ENCODE results near the gene FAM162A.
A peak's percentile ranks its signal among the peaks of the same experiment; 100 is the strongest.
"Not testable (repeated sequence)": the region's sequence is repeated elsewhere in the genome, so short reads cannot be mapped to it uniquely, and the experiment has no call there.

The FAM162A gene, protein sequence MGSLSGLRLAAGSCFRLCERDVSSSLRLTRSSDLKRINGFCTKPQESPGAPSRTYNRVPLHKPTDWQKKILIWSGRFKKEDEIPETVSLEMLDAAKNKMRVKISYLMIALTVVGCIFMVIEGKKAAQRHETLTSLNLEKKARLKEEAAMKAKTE

GRCh38 chr3:122383771-122384697 is at the start of gene FAM162A:
FAM162A (plus strand) TSS chr3:122384182; CDS start chr3:122384266, 84 bp downstream.
- DNase-seq (ENCODE audit: low spot score): peak; percentile 95

DNA sequence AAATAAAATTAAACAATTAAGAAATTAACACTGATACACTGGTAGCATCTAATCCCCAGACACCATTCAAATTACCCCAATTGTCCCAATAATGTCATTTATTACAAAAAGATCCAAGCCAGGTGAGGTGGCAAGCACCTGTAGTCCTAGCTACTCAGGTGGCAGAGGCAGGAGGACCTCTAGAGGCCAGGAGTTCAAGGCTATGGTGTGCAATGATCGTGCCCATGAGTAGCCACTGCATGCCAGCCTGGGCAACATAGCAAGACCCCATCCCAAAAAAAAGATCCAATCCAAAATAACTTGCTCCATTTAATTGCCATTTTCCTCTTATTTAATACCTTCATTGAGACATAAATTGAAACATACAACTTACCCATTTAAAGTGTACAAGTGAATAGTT is 41.2 kb upstream of the FAM162A start:
- no peak for DNase-seq (ENCODE audit: low spot score)

- DNase-seq (ENCODE audit: low spot score): no peak
Observed at GRCh38 chr3:122343654-122344053, 40.3 kb upstream of the FAM162A start.

DNA sequence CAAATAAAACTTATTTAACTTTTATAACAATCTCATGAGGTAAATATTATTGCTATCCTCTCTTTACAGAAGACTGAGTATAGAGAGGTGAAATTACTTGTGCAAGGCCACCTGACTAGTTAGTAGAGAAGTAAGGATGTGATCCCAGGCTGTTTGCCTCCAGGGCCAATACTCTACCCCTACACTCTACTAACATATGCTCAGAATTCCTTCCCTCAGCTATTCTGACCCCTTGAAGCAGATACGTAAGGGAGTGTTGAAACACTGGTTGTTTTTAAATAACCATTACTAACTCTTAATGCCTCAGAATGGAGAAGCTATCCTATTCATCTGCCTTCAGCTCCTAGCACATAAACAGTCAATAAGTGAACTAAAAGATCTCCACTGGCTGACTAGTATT is 34.8 kb upstream of the FAM162A start:
- no peak for DNase-seq (ENCODE audit: low spot score)

DNA sequence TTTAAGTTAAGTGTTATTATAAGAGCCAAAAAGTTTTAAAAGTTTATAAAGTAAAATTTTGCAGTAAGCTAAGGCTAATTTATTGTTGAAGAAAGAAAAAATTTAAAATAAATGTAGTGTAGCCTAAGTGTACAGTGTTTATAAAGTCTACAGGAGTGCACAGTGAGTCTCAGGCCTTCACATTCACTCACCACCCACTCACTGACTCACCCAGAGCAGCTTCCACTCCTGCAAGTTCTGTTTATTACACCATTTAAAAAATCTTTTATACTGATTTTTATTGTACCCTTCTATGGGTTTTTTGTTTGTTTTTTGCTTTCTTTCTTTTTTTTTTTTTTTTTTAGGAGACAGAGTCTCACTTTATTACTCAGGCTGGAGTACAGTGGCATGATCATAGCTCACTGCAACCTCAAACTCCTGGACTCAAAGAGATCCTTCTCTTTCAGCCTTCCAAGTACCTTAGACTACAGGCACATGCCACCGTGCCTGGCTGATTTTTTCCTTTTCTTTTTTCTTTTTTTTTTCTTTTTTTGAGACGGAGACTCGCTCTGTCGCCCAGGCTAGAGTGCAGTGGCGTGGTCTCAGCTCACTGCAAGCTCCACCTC is 33.1 kb upstream of the FAM162A start:
- no peak for DNase-seq (ENCODE audit: low spot score)

GRCh38 chr3:122351612-122352011 is 32.4 kb upstream of the FAM162A start:
- no peak for DNase-seq (ENCODE audit: low spot score)

GRCh38 chr3:122353215-122353614 is 30.8 kb upstream of the FAM162A start:
- DNase-seq (ENCODE audit: low spot score): no peak

GRCh38 chr3:122353893-122354401 is 30.0 kb upstream of the FAM162A start:
- DNase-seq (ENCODE audit: low spot score): no peak

DNA sequence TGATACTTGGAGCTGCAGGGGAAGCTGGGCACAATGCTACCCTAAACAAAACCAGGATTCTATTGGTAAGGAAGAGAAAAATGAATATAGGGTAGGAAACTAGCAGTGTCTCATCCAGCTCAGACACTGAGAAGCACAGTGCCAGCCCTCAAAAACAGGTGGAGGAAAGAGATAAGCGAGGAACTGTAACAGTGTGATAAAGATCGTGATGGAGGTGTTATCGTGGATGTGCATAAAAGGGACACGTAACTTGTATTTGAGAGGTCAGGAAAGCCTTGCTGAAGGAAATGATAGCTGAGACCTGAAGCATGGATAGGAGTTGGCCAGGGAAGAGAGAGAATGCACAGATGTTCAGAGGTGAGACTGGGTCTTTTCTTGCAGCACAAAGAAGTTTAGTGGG is 28.4 kb upstream of the FAM162A start:
- DNase-seq (ENCODE audit: low spot score): no peak

DNA sequence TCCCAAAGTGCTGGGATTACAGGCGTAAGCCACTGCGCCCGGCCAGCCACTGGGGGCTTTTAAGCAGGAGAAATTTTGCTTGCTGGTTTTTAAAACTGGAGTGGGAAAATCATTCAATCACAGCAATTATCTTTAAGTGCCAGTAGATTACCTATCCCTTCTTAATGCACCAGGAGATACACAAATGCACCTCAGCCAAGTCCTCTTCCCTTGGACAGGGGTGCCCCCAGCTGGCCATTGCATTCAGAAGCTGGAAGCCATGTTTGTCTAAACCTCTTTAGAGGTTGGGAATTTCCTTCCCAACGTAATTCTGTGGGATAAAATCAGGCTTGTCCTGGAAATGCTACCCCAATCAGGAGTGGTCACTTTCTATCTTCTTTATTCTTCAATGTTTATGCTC is 27.6 kb upstream of the FAM162A start:
- peak; percentile 46 for DNase-seq (ENCODE audit: low spot score)

DNA sequence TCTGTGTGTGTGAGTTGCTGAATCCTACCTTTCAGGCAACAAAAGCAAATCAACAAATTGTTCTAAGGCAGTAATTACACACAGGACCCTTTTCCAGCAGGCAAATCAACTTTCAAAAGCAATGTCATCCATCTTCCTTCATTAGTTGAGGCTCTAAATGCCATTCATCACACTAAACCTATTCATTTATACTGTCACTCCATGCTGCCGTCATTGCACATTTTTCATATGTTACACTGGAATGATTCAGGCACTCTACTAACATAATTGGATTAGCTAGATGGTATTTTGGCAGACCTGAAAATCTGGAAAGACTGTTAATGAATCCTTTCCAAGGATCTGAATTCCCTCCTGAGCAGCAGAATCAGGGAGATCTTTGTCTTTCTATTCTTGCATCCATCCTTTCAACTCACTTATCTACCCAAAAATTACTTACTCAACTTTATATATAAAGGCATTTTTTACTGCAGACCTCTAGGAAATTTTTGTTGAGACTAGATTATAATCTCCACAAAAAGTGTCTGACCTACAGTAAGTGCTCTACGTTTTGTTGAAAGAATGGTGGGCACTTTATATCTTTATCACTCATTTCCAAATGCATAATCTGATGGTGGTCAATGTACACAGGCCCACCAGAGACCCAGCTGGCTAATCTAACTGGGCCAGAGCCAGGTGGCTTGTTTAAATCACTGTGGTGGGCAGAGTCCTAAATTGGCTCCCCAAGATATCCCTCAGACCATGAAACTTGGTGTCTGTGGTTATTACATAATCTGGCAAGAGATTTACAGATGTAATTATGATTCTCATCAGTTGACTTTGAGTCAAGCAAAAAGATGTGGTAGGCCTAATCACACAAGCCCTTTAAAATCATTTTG is 25.9 kb upstream of the FAM162A start:
- DNase-seq (ENCODE audit: low spot score): no peak

- DNase-seq (ENCODE audit: low spot score): no peak
Observed at GRCh38 chr3:122358703-122359032, 25.3 kb upstream of the FAM162A start.

DNA sequence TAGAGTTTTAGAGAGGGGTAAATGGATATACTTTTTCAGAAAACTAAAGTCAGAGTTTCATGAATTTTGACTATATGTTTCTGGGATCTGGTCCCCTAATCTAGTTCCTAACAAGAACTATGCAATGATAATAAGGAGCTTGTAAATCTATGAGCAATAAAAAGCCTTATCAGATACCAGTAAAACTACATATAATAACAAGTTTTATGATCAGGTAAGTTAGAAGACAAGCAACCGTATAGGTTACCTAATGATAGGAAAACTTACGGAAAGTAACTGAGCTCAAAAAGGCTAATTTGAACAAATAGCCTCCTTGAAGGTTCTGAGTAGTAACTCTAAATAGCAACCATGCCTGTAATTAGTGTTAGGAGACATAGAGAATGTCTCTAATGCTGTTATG is 22.0 kb upstream of the FAM162A start:
- no peak for DNase-seq (ENCODE audit: low spot score)

DNA sequence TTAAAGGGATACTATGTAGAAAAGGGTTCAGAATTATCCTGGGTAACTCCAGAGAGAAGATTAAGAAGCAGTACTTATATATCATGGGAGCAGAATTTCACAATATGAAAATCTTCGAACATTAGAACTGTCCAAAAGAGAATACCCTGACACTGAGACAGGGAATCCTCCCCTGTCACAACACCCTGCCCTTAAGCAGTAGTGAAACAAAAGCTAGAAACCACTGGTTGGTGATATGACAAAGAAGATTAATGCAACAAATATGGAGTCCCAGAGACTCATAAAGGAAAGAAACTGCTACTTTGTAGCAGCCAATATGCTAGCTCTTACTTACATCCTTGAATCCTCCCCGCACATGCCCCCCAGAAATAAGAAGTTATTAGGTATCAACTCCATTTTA is 19.5 kb upstream of the FAM162A start:
- no peak for DNase-seq (ENCODE audit: low spot score)

DNA sequence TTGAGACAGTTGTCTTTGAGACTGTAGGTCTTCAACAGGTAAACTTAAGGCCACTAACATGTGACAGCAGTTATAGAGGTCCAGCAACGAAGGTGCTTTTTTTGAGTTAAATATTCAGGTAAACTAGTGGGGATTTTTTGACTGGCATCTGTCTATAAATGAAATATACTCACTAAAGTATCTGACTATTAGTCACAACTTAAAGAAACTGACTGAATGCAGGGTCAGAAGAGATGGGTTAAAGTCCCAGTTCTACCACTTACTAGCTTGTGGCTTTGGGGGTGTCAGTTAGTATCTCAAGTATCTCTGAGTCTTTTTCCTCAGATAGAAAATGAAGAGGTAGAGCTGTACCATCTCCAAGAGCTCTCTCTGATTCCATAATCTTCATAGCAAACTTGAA is 18.9 kb upstream of the FAM162A start:
- no peak for DNase-seq (ENCODE audit: low spot score)

- not testable (repeated sequence) for DNase-seq (ENCODE audit: low spot score)
Observed at GRCh38 chr3:122365582-122366378, 18.2 kb upstream of the FAM162A start.

- DNase-seq (ENCODE audit: low spot score): no peak
Observed at GRCh38 chr3:122366379-122366749, 17.6 kb upstream of the FAM162A start.

DNA sequence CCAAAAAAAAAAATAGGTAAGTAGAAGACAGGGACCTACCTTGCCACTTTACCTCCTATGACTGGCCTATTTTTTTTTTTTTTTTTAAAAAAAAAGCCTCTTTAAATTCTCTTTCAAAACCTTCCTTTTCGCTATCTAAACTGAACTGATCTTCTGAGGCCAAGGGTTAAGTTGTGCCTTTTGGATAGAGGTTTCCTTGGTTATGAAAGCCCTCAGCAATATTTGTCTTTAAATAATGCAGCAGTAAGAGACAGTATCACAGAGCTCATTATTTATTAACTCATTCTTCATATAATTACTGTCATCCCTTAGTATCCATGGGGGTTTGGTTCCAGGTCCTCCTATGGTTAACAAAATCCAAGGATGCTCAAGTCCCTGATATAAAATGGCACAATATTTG is 9.9 kb upstream of the FAM162A start:
- no peak for DNase-seq (ENCODE audit: low spot score)

DNA sequence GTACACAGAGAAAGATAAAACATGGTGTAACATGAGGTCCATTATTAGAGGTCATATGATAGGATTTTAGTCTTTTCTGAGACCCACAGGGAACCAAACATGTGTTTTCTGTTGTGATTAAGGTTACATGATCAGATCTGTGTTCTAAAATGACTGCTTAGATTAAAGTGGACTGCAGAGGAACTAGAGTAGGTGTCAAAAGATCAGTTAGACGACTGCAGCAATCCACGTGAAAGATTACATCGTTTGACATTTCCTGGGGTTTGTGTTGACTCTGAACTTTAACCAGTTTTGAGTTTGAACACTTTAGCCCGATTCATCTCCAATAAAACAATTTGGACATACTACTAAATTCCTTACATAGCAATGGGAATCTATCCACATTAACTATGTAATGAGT is 6.0 kb upstream of the FAM162A start:
- no peak for DNase-seq (ENCODE audit: low spot score)

DNA sequence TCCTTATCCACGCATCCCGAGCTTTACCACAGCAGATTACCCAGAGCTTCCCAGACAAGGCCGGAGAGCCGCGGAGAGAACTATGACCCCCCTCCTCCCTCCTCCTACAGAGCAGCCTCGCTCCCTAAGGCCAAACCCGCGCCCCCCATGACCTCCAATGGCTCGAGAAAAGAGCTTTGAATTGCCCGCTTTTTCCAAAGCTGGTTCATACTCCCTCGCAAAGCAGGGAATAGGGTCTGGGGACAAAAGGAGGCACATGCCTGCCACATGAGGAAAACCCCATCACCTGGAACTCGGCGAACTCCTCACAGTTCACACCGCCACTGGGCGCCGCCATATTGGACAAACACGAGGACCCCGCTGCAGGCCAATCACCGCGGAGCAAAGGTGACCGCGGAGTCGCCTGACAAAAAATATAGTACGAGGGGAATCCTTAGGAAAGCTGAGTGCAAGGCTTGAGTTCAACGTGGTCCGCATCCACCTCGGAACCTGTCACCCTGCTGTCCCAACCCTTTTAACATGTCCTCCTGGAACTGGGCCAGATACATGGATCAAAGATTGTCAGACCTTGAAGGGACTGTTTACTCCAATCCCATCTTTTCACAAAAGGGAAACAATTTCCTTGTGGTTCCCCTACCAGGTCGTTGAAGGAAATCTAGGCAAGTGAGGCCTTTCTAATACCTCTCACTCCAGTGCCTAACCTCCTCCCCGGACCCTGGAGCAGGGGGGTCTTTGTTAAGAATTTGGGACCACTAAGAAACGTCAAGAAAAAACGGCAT is 905 bp upstream of the FAM162A start, which contains the start of gene MIX23:
TSS of gene MIX23 (minus strand) at position 344 of the 779 bp plus-strand sequence. CDS start at position 337, 7 bp downstream.
- DNase-seq (ENCODE audit: low spot score): peak; percentile 87
